ENCODE results near the gene PDE4D.

Gene PDE4D

DNA sequence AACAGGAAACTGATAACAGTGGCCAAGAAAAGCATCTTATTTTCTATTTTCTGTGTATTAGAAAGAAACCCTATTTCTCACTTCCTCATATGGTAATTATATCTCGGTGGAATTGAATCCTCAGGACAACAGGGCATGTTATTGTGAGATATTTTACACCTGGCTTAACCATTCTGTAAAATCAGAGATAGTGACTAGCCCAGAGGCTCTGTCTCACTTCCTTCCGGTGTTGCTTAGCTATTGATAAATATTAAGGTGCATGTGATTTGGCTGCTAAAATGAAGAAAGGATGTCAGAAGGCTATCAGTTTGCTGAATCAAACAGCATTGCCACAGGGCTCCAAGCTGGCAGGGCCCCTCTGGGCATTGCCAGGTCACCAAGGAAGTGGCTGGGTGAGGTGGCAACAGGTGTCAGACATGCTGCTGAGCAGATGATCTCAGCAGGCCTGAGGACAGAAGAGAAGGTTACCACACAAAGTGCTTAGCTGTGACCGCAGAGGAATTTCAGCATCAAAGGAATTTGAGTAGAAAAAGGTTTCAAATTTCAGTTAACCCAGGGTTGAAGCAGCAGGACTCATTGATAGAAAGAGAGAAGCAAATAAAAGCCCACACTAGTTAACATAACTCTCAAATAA is 330.7 kb downstream of the PDE4D start:
- no peak overlapping the region for H3K4me3 ChIP-seq (ENCODE audit: control insufficient read depth, low read depth, low read length)
- peak; percentile 23 for DNase-seq (ENCODE audit: low read depth)
- TF ChIP-seq, protein P1, sequence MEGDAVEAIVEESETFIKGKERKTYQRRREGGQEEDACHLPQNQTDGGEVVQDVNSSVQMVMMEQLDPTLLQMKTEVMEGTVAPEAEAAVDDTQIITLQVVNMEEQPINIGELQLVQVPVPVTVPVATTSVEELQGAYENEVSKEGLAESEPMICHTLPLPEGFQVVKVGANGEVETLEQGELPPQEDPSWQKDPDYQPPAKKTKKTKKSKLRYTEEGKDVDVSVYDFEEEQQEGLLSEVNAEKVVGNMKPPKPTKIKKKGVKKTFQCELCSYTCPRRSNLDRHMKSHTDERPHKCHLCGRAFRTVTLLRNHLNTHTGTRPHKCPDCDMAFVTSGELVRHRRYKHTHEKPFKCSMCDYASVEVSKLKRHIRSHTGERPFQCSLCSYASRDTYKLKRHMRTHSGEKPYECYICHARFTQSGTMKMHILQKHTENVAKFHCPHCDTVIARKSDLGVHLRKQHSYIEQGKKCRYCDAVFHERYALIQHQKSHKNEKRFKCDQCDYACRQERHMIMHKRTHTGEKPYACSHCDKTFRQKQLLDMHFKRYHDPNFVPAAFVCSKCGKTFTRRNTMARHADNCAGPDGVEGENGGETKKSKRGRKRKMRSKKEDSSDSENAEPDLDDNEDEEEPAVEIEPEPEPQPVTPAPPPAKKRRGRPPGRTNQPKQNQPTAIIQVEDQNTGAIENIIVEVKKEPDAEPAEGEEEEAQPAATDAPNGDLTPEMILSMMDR (conservative IDR thresholded peaks at IDR 0.05; ENCODE audit: control insufficient read depth, insufficient read depth, low read depth, low read length) = no peak

DNA sequence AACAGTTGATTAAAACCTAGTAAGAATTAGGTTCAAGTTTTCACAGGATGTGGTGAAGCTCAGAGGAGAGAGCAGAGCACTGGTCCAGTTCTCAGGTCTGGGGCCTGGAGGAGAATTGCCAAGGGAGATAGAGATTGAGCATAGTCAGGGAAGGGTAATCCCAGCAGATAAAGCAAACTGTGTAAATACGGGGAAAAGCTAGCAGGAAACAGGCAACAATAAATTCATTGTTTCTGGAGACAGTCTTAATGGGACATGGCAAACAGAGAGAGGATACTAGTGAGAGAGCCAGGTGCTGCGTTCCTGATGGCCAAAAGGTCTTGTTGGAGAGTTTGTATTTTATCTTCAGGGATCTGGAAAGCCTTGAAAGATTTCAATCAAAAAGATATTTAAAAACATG is 333.0 kb downstream of the PDE4D start:
- H3K4me3 ChIP-seq (ENCODE audit: control insufficient read depth, low read depth, low read length) = no peak overlapping the region
- TF ChIP-seq, protein P1 (conservative IDR thresholded peaks at IDR 0.05; ENCODE audit: control insufficient read depth, insufficient read depth, low read depth, low read length) = no peak
- no peak for DNase-seq (ENCODE audit: low read depth)

GRCh38 chr5:59559847-59560246 is 333.7 kb downstream of the PDE4D start:
- no peak for DNase-seq (ENCODE audit: low read depth)
- H3K4me3 ChIP-seq (ENCODE audit: control insufficient read depth, low read depth, low read length) = no peak overlapping the region
- TF ChIP-seq, protein P1 (conservative IDR thresholded peaks at IDR 0.05; ENCODE audit: control insufficient read depth, insufficient read depth, low read depth, low read length) = no peak

- DNase-seq (ENCODE audit: low read depth) = no peak
- H3K4me3 ChIP-seq (ENCODE audit: control insufficient read depth, low read depth, low read length) = no peak overlapping the region
- TF ChIP-seq, protein P1 (conservative IDR thresholded peaks at IDR 0.05; ENCODE audit: control insufficient read depth, insufficient read depth, low read depth, low read length) = no peak
Measured at GRCh38 chr5:59559323-59559722, 334.2 kb downstream of the PDE4D start.

DNA sequence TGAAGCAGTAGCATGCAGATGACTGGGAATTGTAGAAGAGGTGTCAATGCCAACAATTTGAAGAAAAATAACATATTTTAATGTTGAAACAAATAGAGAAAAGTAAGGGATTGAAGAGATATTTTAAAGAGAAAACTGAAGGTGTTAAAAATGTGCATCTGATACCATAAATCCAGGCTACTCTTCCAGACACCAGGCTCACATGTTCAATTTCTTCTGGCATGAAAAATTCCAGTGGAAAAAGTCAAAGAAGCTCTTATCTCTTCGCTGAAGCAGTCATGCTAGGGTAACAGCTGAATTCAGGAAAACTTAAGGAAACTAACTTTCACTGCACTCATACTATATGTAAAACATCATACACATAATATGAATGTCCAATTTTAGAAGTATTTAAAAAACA is 335.0 kb downstream of the PDE4D start:
- no peak for DNase-seq (ENCODE audit: low read depth)
- no peak overlapping the region for H3K4me3 ChIP-seq (ENCODE audit: control insufficient read depth, low read depth, low read length)
- TF ChIP-seq, protein P1 (conservative IDR thresholded peaks at IDR 0.05; ENCODE audit: control insufficient read depth, insufficient read depth, low read depth, low read length) = no peak

- H3K4me3 ChIP-seq (ENCODE audit: control insufficient read depth, low read depth, low read length) = no peak overlapping the region
Measured at GRCh38 chr5:59557572-59557971, 336.0 kb downstream of the PDE4D start.

More at GRCh38 chr5:59557572-59557971, 336.0 kb downstream of the PDE4D start:
- TF ChIP-seq, protein P1 (conservative IDR thresholded peaks at IDR 0.05; ENCODE audit: control insufficient read depth, insufficient read depth, low read depth, low read length) = no peak
- no peak for DNase-seq (ENCODE audit: low read depth)
